NCI-H1694 (cell line): ENCODE measurements around the gene C1QL1.

Source experiments
- DNase-seq: peaks from one replicate; lab custom pipeline; 2025; lab: John Stamatoyannopoulos, UW

The C1QL1 gene

DNA sequence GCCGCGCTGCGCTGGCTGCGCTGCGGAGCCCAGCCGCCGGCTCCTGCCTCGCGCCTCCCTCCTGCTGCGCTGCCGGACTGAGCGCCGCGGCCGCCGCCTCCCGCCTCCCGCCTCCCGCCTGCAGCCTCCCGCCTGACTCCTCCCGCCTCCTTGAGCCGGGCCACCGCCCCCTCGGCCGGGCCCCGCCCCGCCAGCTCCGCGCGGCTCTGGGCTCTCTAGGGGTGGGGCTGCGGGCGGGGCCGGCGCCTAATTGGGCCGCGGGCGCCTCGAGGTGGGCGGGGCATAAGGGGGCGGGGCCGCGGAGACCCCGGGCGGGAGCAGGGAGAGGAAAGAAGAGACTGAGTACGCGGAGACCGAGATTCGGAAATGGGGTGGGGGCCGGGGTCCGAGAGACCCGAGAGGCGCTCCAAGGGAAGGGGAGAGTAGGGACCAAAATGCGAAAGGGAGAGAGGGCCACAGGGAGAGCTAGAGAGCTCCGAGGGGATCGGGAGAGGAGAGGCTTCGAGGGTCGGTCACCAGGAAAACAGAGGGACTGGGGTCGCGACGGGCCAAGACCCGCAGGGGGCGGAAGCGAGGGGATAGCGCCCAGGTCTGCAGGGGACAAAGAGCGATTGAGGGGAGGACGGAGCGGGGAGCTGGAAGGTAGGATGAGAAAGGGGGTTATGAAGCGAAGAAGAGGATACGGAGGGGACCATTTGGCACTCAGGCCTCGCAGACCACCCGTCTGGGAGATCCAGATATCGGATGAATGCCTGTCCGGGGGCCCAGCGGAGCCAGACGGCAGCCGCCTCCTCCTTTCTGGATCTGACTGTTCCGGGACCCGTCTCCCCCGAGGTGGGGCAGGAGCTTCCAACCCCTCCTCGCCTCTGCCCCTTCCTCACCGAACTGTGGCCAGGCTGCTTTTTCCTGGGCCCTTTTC, at the start of gene C1QL1:
TSS of gene C1QL1 (minus strand) at position 79 of the 919 bp plus-strand sequence. CDS start 255 bp downstream, outside the sequence.
- DNase-seq, result peak; percentile 80

GRCh38 chr17:45016823-45017222, 48.7 kb upstream of the C1QL1 start:
- DNase-seq, result no peak

GRCh38 chr17:45016237-45016636, 48.1 kb upstream of the C1QL1 start:
- no peak for DNase-seq

- DNase-seq, result peak; percentile 82
Measured at GRCh38 chr17:45013021-45013997, 45.2 kb upstream of the C1QL1 start.

DNA sequence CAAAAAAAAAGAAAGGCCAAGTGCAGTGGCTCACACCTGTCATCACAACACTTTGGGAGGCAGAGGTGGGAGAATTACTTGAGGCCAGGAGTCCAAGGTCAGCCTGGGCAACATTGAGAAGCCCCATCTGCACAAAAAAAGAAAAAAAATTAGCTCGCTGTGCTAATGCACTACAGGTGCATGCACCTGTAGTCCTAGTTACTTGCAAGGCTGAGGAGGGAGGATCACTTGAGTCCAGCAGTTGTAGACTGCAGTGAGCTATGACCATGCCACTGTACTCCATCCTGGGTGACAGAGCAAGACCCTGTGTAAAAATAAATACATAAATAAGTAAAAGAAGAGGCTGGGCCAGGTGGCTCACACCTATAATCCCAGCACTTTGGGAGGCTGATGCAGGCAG, 43.7 kb upstream of the C1QL1 start:
- no peak for DNase-seq

DNA sequence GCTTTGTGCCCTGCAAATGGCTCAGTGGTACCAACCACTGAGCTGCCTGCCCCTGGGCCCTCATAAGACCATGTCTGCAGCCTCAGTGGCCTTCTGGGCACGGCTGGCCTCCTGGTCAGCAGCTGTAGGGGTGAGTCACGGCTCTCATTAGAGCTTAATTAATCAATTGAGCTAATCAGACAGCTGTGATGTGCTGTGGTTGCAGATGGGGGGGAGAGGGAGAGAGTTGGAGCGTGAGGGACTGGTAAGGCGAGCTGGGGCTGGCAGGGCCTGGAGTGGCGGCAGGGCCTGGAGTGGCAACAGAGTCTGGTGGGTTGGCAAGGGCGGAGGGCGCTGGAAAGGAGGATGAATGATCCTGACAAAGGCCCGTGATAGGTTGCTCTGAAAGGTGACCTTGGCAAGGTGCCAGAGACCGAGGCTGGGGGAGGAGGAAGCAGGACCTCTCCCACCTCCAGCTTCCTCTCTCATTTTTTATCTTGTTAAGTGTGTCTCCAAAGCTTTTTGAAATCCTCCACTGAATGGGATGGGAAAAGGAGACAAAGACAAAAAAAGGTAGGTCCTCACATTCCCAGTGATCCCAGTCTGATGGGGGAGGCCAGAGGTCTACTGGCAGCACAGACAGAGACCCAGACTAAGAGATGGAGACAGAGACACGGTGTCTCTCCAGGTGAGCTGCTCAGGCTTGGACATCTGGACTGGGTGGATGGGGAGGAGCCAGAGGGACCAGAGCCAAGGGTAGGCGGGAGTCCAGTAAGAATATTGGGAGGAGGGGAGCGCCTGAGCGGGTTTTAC, 41.8 kb upstream of the C1QL1 start:
- no peak for DNase-seq

DNA sequence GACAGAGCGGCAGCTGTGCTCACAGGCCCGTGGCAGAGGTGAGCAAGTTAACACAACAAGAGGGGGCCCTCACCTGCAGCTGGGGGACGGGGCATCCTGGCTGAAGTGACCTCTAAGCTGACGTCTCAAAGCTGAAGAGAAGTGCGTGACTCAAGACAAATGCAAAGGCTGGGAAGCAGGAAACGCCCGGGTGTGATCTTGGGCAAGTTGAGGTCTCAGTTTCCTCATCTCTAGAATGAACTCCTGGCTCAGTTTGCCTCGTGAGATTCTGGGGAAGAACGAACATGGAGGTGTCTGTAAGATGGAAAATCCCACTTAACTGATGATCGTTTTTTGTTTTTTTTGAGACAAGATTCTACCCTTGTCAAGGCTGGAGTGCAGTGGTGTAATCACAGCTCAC, 40.1 kb upstream of the C1QL1 start:
- no peak for DNase-seq

GRCh38 chr17:45006927-45007461, 38.9 kb upstream of the C1QL1 start:
- peak; percentile 23 for DNase-seq

DNA sequence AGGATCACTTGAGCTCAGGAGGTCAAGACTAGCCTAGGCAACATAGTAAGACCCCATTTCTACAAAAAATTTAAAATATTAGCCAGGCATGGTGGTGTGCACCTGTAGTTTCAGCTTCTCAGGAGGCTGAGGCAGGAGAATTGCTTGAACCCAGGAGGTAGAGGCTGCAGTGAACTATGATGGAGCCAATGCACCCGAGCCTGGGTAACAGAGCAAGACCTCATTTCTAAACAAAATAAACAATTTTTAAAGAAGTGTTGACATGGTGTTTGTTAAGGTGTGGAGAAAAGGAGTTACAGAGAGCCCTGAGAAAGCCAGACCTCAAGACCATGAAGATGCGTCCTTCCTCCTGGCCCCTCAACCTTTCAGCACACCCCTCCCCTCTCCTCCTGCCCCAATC, 37.6 kb upstream of the C1QL1 start:
- no peak for DNase-seq

DNA sequence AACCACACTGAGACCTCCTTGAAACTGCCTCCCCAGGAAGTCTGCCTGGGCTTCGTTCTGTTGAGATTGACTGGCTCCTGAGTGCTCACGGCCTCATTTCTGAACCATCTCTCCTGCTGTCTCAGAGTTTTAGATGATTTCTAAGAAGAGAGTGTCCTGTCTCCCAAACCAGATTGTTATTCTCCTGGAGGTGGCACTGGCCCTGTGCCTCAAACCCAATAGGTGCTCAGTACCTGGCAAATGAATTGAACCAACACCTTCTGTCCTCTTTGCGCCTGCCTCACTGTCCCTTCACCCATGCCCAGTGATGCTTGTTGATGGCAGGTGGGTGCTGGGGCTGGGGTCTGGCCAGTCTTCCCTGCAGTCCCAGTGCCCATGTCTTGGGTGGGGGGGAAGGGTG, 36.3 kb upstream of the C1QL1 start:
- no peak for DNase-seq

DNA sequence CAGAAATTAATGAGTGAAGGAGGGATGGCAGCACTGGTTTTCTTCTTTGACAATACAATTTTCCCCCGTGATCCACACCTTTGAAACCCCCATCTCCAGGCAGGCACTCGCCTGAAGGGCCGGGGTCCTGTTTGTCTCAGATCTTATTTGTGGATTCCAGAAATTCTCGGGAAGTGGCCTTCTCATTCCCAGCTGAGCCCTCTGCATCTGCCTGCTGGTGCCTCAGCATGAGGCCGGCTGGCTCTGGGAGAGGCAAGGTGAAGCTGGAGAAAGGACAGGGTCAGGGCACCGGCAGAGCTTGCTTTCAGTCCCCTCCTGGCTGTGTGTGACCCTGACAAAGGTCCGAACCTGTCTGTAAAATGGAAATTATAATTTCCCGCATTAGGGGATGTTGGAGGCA, 35.8 kb upstream of the C1QL1 start:
- DNase-seq, result no peak

GRCh38 chr17:45001310-45001709, 33.2 kb upstream of the C1QL1 start:
- no peak for DNase-seq

- DNase-seq, result no peak
Measured at GRCh38 chr17:44999433-44999832, 31.3 kb upstream of the C1QL1 start.

DNA sequence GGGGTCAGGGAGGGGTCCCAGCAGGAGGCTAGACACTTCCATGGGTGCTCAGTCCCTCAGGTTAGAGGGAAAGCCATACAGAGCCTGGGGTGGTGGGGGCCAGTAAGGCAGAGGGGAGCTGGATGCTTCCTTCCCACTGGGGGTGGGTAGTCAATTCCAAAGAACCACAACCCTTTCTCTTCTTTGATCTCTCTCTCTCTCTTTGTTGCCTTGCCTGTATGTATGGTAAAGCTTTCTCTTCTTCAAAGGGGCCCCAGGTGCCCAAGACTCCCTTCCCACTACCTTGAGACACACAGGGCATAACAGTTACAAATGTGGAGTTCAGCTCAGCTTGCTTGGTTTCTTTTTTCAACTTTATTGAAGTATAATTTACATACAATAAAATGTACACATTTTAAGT, 30.5 kb upstream of the C1QL1 start:
- no peak for DNase-seq

DNA sequence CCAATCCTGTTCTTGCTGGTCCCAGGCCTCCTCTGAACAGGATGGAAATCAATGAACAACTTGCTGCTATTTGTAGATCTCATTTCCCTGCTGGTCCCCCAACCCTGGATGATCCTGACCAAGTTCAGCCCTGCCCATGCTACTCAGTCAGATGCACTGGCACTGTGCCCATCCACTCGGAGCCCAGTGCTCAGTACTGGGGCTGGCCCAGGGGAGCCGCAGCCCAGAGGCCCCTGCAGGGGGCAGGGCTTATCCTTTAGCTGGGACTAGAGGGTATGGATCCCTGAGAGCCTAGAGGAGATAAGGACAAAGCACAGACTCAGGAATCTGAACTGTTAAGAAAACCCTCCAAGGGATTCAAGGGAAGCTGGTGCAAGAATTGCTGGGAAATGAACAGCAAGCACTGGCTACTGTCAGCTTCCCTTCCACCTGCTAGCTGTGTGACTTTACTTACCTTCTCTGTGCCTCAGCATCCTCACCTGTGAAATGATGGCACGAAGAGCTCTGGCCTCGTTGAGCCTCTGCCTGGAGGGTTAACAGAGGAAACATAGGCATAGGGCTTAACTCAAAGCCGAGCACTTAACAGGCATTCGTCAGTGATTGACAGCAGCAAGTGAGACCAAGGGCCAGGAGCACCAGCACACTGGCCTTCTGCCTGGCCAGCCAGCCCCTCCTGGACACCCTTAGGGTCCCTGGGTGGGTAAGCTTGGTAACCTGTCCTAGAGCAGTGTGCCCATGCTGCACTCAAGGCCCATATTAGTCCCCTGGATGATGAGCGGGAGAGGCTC, 29.8 kb upstream of the C1QL1 start:
- peak; percentile 26 for DNase-seq

DNA sequence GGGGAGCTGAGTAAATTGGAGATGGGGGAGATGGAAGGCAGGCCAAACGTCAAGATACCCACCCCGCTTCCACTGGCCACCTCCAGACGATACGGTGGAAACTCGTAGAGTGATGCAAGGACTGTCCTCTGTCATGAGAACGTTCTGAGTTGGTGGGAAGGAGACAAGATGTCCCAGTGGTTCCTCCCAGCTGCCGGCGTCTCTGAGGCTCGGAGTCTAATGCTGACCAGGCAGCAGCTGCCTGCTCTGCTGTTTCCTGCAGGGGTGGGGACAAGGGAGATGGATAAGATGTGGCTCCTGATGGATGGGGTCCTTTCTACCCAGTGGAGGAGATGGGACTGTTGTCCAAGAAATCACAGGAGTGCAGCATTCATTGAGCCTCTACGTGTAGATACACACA, 28.2 kb upstream of the C1QL1 start:
- no peak for DNase-seq

DNA sequence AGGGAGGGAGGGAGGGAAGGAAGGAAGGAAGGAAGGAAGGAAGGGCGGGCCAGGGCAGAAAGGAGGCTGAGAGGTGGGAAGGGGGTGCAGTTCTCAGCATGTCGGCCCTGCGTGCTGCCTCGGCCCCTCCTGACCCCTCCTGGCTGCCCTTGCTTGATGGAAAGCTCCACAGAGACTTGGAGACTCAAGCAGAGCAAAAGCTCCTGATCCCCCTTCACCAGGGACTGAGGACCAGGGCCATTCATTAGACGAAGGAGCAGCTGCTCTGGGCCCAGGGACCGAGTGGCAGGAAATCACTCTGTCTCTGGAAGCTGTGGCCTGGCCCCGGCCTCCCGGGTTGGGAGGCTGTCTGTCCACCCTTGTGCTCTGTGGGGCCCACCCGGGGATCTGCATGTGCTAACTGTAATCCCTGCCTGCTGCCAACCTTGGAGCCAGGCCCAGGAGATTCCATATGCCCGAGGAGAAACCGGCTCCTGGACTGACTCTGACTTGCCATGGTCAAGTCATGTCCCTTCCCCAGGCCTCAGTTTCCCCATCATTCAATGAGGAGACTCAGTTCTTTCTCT, 27.4 kb upstream of the C1QL1 start:
- DNase-seq, result no peak

DNA sequence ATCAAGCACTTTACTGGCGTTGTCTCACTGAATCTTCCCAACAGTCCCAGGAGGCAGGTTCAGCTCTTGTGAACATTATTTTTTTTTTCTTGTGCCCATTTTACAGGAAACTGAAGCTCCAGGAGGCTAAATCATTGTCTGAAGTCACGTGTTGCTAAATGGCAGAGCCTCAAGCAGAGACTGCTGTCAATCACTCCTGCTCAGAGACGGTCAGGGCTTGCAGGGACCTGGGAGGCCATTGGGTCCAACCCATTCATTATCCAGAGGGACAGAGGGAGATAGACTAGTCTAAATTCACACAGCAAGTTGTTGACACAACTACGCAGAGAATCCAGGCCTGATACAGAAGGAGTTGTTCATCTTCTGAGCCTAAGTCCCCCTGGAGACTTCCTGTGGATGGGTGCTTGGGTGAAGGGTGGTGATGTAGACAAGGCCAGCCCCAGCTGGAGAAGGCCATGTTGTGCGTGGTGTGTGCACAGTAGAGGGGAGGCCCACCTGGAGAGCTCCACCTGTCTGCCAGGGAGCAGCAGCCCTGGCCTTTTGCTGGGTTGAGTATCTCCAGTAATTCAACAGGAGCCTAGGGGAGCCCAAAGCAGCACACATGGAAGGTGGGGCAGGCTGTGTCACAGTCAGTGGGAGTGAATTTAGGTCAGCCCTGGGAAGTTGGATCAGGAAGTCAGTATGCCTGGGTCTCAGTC, 24.3 kb upstream of the C1QL1 start:
- DNase-seq, result no peak

GRCh38 chr17:44990994-44991393, 22.9 kb upstream of the C1QL1 start:
- peak; percentile 77 for DNase-seq
